CD4-positive, alpha-beta memory T cell (primary cell): Measurements from ENCODE around the gene NPHP4. TPM values are rescaled to one million over a fixed set of nuclear protein-coding genes. Genes with fewer than 3 reads are reported as not detected.

ENCODE experiments used
- CTCF ChIA-PET: fragments of 350-600 bp; sonication (Branson Sonifier 250); formaldehyde crosslinking; loops from one replicate; lab custom pipeline; 2021; ENCODE audit warnings: inconsistent platforms; ENCODE audit not compliant: partially characterized antibody; lab: Charles Lee
- POLR2A ChIA-PET: fragments of 350-600 bp; sonication (Branson Sonifier 250); formaldehyde crosslinking; loops from one replicate; lab custom pipeline; 2021; ENCODE audit not compliant: partially characterized antibody; lab: Charles Lee
- DNase-seq, 5 donors: peaks; one replicate each; pipeline versions ENCODE4 v3.0.0 to v3.0.0-alpha.2; 2020 to 2022; ENCODE audit warnings: mixed read lengths in 1 of 5
- H3K27ac ChIP-seq: one replicate; pipeline ENCODE4 v1.7.0; 2013; ENCODE audit warnings: low read depth, low read length
- H3K27me3 ChIP-seq: 2 replicates; pipeline ENCODE4 v1.7.0; 2013; ENCODE audit warnings: mild to moderate bottlenecking, low read length, moderate library complexity; ENCODE audit not compliant: insufficient read depth
- H3K36me3 ChIP-seq: 2 replicates; pipeline ENCODE4 v1.7.0; 2013; ENCODE audit warnings: mild to moderate bottlenecking, low read length, moderate library complexity; ENCODE audit not compliant: insufficient read depth
- H3K4me1 ChIP-seq: 2 replicates; pipeline ENCODE4 v1.7.0; 2013; ENCODE audit warnings: mild to moderate bottlenecking, low read length, moderate library complexity; ENCODE audit not compliant: insufficient read depth
- H3K4me3 ChIP-seq, 2 donors: one replicate each; pipeline ENCODE4 v1.7.0; 2013; ENCODE audit warnings: low read length in 2 of 2, mild to moderate bottlenecking in 1 of 2
- H3K9me3 ChIP-seq, 2 donors: one replicate each; pipeline ENCODE4 v1.7.0; 2013; ENCODE audit warnings: low read length in 2 of 2, control low read depth in 1 of 2; ENCODE audit not compliant: control insufficient read depth in 1 of 2
- H3K27ac Mint-ChIP-seq, 7 donors: one replicate each; pipeline ENCODE4 v1.8.0; 2020 to 2021; ENCODE audit warnings: mixed read lengths in 7 of 7, mild to moderate bottlenecking in 6 of 7, inconsistent platforms in 3 of 7, moderate library complexity in 3 of 7
- H3K27me3 Mint-ChIP-seq, 2 donors: one replicate each; pipeline ENCODE4 v1.8.0; 2020 to 2021; ENCODE audit warnings: mixed read lengths in 2 of 2
- H3K36me3 Mint-ChIP-seq, 2 donors: one replicate each; pipeline ENCODE4 v1.8.0; 2020 to 2021; ENCODE audit warnings: mixed read lengths in 2 of 2, inconsistent platforms in 1 of 2, mild to moderate bottlenecking in 1 of 2
- H3K4me1 Mint-ChIP-seq, 4 donors: one replicate each; pipeline ENCODE4 v1.8.0; 2020 to 2021; ENCODE audit warnings: mixed read lengths in 4 of 4, mild to moderate bottlenecking in 1 of 4
- H3K4me3 Mint-ChIP-seq, 8 donors: one replicate each; pipeline ENCODE4 v1.8.0; 2020 to 2021; ENCODE audit warnings: mixed read lengths in 8 of 8, mild to moderate bottlenecking in 7 of 8, moderate library complexity in 6 of 8, inconsistent platforms in 3 of 8
- H3K9me3 Mint-ChIP-seq, 8 donors: one replicate each; pipeline ENCODE4 v1.8.0; 2020 to 2021; ENCODE audit warnings: mixed read lengths in 8 of 8, mild to moderate bottlenecking in 5 of 8, inconsistent platforms in 3 of 8, moderate library complexity in 1 of 8
- intact Hi-C: fragments of 100-400 bp; cut with micrococcal nuclease; formaldehyde crosslinking; loops from one replicate; pipeline ENCODE4 v1.15.1; 2023
- polyA plus RNA-seq, 2 donors: library from polyadenylated mRNA; unstranded; fragments of 300-500 nt; fragmentation: Illumina TruSeq; gene quantifications; one replicate each; pipeline ENCODE4 v1.2.3, GENCODE V29; 2021
- total RNA-seq, 2 experiments: library from RNA; stranded (reverse); gene quantifications; one replicate each; pipeline ENCODE4 v1.2.3, GENCODE V29; 2021

Gene NPHP4
- total and polyA plus RNA-seq, 4 experiments from 2014 or later = 1.0 to 9.6 (median 4.3) TPM

DNA sequence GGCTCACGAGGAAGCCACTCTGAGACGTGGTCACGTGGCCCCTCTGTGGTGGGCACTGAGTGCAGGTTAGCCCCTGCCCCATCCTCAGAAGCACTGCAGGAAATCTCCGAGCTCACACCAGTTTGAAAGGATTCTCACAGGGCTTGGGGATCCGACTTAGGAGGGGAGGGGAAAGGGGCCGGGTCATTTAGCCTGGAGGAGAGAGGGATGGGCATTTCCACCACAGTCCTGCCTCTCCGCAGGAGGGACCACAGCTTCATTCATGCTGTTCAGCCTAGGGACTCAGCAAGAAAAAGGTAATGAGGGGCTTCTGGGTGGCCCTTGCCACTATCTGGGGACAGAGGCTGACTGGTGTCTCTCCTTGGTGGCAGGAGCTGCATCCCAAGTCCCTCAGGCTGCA lies 126.5 kb downstream of the NPHP4 start:
- DNase-seq = no peak
- no peaks in the 10 kb centered on the region for H3K36me3 ChIP-seq
- Mint-ChIP-seq H3K4me3 (no peak overlapping the region), H3K27ac (no peak overlapping the region), H3K36me3 (peaks cover 5 to 12% of the 10 kb centered on the region in 2 donors), H3K27me3 (no peaks in the 10 kb centered on the region), H3K9me3 (peaks cover 0 to 2% (median 0%) of the 10 kb centered on the region in 8 donors), H3K4me1 (peaks cover 0 to 2% (median 0%) of the 10 kb centered on the region in 4 donors)
- no peaks in the 10 kb centered on the region for H3K27me3 ChIP-seq
- POLR2A ChIA-PET = no interaction called here
- H3K27ac ChIP-seq = no peak overlapping the region
- CTCF ChIA-PET = no interaction called here
- no peaks in the 10 kb centered on the region for H3K9me3 ChIP-seq
- no peaks in the 10 kb centered on the region for H3K4me1 ChIP-seq
- H3K4me3 ChIP-seq = no peak overlapping the region
- intact Hi-C loops = no loop called here

DNA sequence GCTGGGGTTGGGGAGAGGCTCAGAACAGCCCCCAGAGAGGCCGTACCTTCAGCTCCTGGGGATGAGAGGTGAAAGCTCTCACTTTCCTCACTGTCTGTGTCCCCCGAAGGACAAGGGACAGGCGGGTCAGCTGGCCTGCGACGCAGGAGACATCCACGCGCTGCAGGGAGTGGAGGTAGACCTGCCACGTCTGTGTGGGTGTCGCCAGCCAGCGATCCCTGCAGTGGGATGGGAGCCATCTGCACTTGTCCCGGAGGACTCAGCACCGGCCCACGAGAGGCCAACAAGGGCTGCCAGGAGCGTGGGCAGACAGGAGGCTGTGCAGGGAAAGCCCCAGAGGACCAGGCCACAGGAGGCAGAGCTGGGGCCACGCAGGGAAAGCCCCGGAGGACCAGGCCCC lies 127.2 kb downstream of the NPHP4 start:
- no peak overlapping the region for H3K27ac ChIP-seq
- H3K4me3 Mint-ChIP-seq = no peak overlapping the region
- peaks cover 0 to 2% (median 0%) of the 10 kb centered on the region in 8 donors for H3K9me3 Mint-ChIP-seq
- intact Hi-C loops = no loop called here
- DNase-seq = no peak
- no peak overlapping the region for H3K4me3 ChIP-seq
- no peak overlapping the region for H3K27ac Mint-ChIP-seq
- POLR2A ChIA-PET = no interaction called here
- CTCF ChIA-PET = no interaction called here
- no peaks in the 10 kb centered on the region for H3K27me3 Mint-ChIP-seq
- peaks cover 8 to 14% of the 10 kb centered on the region in 2 donors for H3K36me3 Mint-ChIP-seq
- no peaks in the 10 kb centered on the region for H3K36me3 ChIP-seq
- no peaks in the 10 kb centered on the region for H3K27me3 ChIP-seq
- no peaks in the 10 kb centered on the region for H3K9me3 ChIP-seq
- no peaks in the 10 kb centered on the region for H3K4me1 ChIP-seq
- peaks cover 0 to 2% (median 0%) of the 10 kb centered on the region in 4 donors for H3K4me1 Mint-ChIP-seq

GRCh38 chr1:5864256-5864655 lies 128.0 kb downstream of the NPHP4 start:
- Histone ChIP-seq H3K36me3 (no peaks in the 10 kb centered on the region), H3K4me3 (no peak overlapping the region), H3K27ac (no peak overlapping the region), H3K4me1 (no peaks in the 10 kb centered on the region), H3K27me3 (no peaks in the 10 kb centered on the region), H3K9me3 (no peaks in the 10 kb centered on the region)
- DNase-seq = no peak
- ChIA-PET CTCF (no interaction called here), POLR2A (no interaction called here)
- no peaks in the 10 kb centered on the region for H3K27me3 Mint-ChIP-seq
- peaks cover 0 to 2% (median 0%) of the 10 kb centered on the region in 8 donors for H3K9me3 Mint-ChIP-seq
- intact Hi-C loops = no loop called here
- H3K4me1 Mint-ChIP-seq = peaks cover 0 to 2% (median 0%) of the 10 kb centered on the region in 4 donors
- peaks cover 10 to 17% of the 10 kb centered on the region in 2 donors for H3K36me3 Mint-ChIP-seq
- H3K4me3 Mint-ChIP-seq = no peak overlapping the region
- no peak overlapping the region for H3K27ac Mint-ChIP-seq

GRCh38 chr1:5863238-5863637 lies 129.0 kb downstream of the NPHP4 start:
- CTCF ChIA-PET = no interaction called here
- Histone ChIP-seq H3K4me1 (no peaks in the 10 kb centered on the region), H3K9me3 (no peaks in the 10 kb centered on the region), H3K27me3 (no peaks in the 10 kb centered on the region), H3K27ac (no peak overlapping the region), H3K36me3 (no peaks in the 10 kb centered on the region), H3K4me3 (no peak overlapping the region)
- Mint-ChIP-seq H3K4me1 (no peaks in the 10 kb centered on the region), H3K36me3 (peaks cover 10 to 17% of the 10 kb centered on the region in 2 donors), H3K27me3 (no peaks in the 10 kb centered on the region), H3K9me3 (no peaks in the 10 kb centered on the region), H3K4me3 (no peak overlapping the region), H3K27ac (no peak overlapping the region)
- no peak for DNase-seq
- POLR2A ChIA-PET = no interaction called here
- intact Hi-C loops = no loop called here

- H3K27ac Mint-ChIP-seq = no peak overlapping the region
- H3K4me3 Mint-ChIP-seq = no peak overlapping the region
- ChIA-PET POLR2A (no interaction called here), CTCF (no interaction called here)
- no peaks in the 10 kb centered on the region for H3K9me3 Mint-ChIP-seq
- H3K4me3 ChIP-seq = no peak overlapping the region
- no peaks in the 10 kb centered on the region for H3K27me3 ChIP-seq
- H3K36me3 ChIP-seq = no peaks in the 10 kb centered on the region
- H3K9me3 ChIP-seq = no peaks in the 10 kb centered on the region
- intact Hi-C loops = no loop called here
- no peaks in the 10 kb centered on the region for H3K4me1 ChIP-seq
- no peak for DNase-seq
- H3K27ac ChIP-seq = no peak overlapping the region
- H3K36me3 Mint-ChIP-seq = peaks cover 10 to 17% of the 10 kb centered on the region in 2 donors
- H3K27me3 Mint-ChIP-seq = no peaks in the 10 kb centered on the region
- no peaks in the 10 kb centered on the region for H3K4me1 Mint-ChIP-seq
Observed at GRCh38 chr1:5861871-5862825, 130.1 kb downstream of the NPHP4 start.

GRCh38 chr1:5860277-5860676 lies 131.9 kb downstream of the NPHP4 start:
- CTCF ChIA-PET = no interaction called here
- Mint-ChIP-seq H3K4me3 (no peak overlapping the region), H3K27me3 (no peaks in the 10 kb centered on the region), H3K36me3 (peaks cover 9 to 17% of the 10 kb centered on the region in 2 donors), H3K9me3 (no peaks in the 10 kb centered on the region), H3K4me1 (no peaks in the 10 kb centered on the region), H3K27ac (no peak overlapping the region)
- DNase-seq = no peak
- Histone ChIP-seq H3K9me3 (no peaks in the 10 kb centered on the region), H3K4me1 (no peaks in the 10 kb centered on the region), H3K27me3 (no peaks in the 10 kb centered on the region), H3K4me3 (no peak overlapping the region), H3K27ac (no peak overlapping the region), H3K36me3 (no peaks in the 10 kb centered on the region)
- POLR2A ChIA-PET = no interaction called here
- intact Hi-C loops = no loop called here

DNA sequence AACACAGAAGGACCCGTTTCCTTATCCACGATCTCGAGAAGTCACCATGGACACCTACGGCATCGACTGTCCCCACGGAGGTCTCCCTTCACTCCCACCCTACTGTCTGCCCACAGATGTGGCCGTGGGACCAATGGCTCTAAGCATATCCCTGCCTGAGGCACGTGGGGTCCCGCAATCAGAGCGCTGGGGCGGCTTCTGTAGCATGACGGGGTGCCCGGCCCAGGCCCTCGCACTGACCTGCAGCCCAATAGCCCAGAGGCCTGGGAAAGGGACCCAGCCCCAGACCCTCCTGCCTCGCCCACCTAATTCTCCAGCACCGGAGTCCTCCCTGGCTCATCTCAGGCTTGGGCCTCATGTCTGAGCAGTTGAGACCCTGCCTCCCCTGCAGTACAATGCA lies 132.5 kb downstream of the NPHP4 start:
- no peak overlapping the region for H3K27ac Mint-ChIP-seq
- ChIA-PET CTCF (no interaction called here), POLR2A (no interaction called here)
- no peaks in the 10 kb centered on the region for H3K4me1 ChIP-seq
- H3K9me3 ChIP-seq = no peaks in the 10 kb centered on the region
- H3K27me3 Mint-ChIP-seq = no peaks in the 10 kb centered on the region
- H3K36me3 Mint-ChIP-seq = peaks cover 9 to 17% of the 10 kb centered on the region in 2 donors
- H3K4me1 Mint-ChIP-seq = no peaks in the 10 kb centered on the region
- H3K4me3 Mint-ChIP-seq = no peak overlapping the region
- H3K27me3 ChIP-seq = no peaks in the 10 kb centered on the region
- H3K36me3 ChIP-seq = no peaks in the 10 kb centered on the region
- H3K9me3 Mint-ChIP-seq = no peaks in the 10 kb centered on the region
- DNase-seq = no peak
- H3K27ac ChIP-seq = no peak overlapping the region
- intact Hi-C loops = no loop called here
- no peak overlapping the region for H3K4me3 ChIP-seq
